ENCODE measurements around the gene CFAP161.

CFAP161 gene

GRCh38 chr15:81146006-81146405 is 11.9 kb downstream of the CFAP161 start:
- Histone ChIP-seq H3K4me1 (ENCODE audit: control insufficient read depth, low read length) (no peaks in the 10 kb centered on the region), H3K4me3 (ENCODE audit: low read length) (no peak overlapping the region), H3K4me2 (ENCODE audit: low read length) (no peak overlapping the region), H3K9me2 (replicated peaks; ENCODE audit: control insufficient read depth, low read length) (no peaks in the 10 kb centered on the region), H3K9me3 (ENCODE audit: control insufficient read depth, insufficient read depth, low read length) (no peaks in the 10 kb centered on the region), H3F3A (ENCODE audit: control insufficient read depth, insufficient read depth) (no peaks in the 10 kb centered on the region), H4K20me1 (ENCODE audit: control insufficient read depth, insufficient read depth, low read depth, low read length) (no peaks in the 10 kb centered on the region), H3K79me2 (ENCODE audit: control insufficient read depth, low read length) (no peaks in the 10 kb centered on the region), H3K27ac (ENCODE audit: low read depth, low read length) (no peak overlapping the region), H3K27me3 (ENCODE audit: control insufficient read depth, low read length) (peaks cover 13% of the 10 kb centered on the region), H3K36me3 (ENCODE audit: control insufficient read depth, low read length) (no peaks in the 10 kb centered on the region)
- TF ChIP-seq EZH2phosphoT487 (IDR thresholded peaks at IDR 0.05; ENCODE audit: borderline replicate concordance, low read length) (no peak), CTCF (IDR thresholded peaks at IDR 0.05; ENCODE audit: low read depth, low read length, poor library complexity, severe bottlenecking) (no peak)

- Histone ChIP-seq H3F3A (ENCODE audit: control insufficient read depth, insufficient read depth) (no peaks in the 10 kb centered on the region), H4K20me1 (ENCODE audit: control insufficient read depth, insufficient read depth, low read depth, low read length) (no peaks in the 10 kb centered on the region), H3K4me2 (ENCODE audit: low read length) (no peak overlapping the region), H3K27me3 (ENCODE audit: control insufficient read depth, low read length) (peaks cover 13% of the 10 kb centered on the region), H3K9me3 (ENCODE audit: control insufficient read depth, insufficient read depth, low read length) (no peaks in the 10 kb centered on the region), H3K36me3 (ENCODE audit: control insufficient read depth, low read length) (no peaks in the 10 kb centered on the region), H3K9me2 (replicated peaks; ENCODE audit: control insufficient read depth, low read length) (no peaks in the 10 kb centered on the region), H3K27ac (ENCODE audit: low read depth, low read length) (no peak overlapping the region), H3K4me1 (ENCODE audit: control insufficient read depth, low read length) (no peaks in the 10 kb centered on the region), H3K79me2 (ENCODE audit: control insufficient read depth, low read length) (no peaks in the 10 kb centered on the region), H3K4me3 (ENCODE audit: low read length) (no peak overlapping the region)
- TF ChIP-seq EZH2phosphoT487 (IDR thresholded peaks at IDR 0.05; ENCODE audit: borderline replicate concordance, low read length) (no peak), CTCF (IDR thresholded peaks at IDR 0.05; ENCODE audit: low read depth, low read length, poor library complexity, severe bottlenecking) (no peak)
Observed at GRCh38 chr15:81146466-81146865, 12.4 kb downstream of the CFAP161 start.

- H3K36me3 ChIP-seq (ENCODE audit: control insufficient read depth, low read length), result no peaks in the 10 kb centered on the region
- no peak overlapping the region for H3K4me2 ChIP-seq (ENCODE audit: low read length)
- no peak for TF ChIP-seq CTCF (IDR thresholded peaks at IDR 0.05; ENCODE audit: low read depth, low read length, poor library complexity, severe bottlenecking)
- no peak for TF ChIP-seq EZH2phosphoT487 (IDR thresholded peaks at IDR 0.05; ENCODE audit: borderline replicate concordance, low read length)
- no peaks in the 10 kb centered on the region for H3K9me2 ChIP-seq (replicated peaks; ENCODE audit: control insufficient read depth, low read length)
- H3K4me1 ChIP-seq (ENCODE audit: control insufficient read depth, low read length), result no peaks in the 10 kb centered on the region
- peaks cover 4% of the 10 kb centered on the region for H3K27me3 ChIP-seq (ENCODE audit: control insufficient read depth, low read length)
- H3K4me3 ChIP-seq (ENCODE audit: low read length), result no peak overlapping the region
- no peaks in the 10 kb centered on the region for H4K20me1 ChIP-seq (ENCODE audit: control insufficient read depth, insufficient read depth, low read depth, low read length)
- no peaks in the 10 kb centered on the region for H3F3A ChIP-seq (ENCODE audit: control insufficient read depth, insufficient read depth)
- no peaks in the 10 kb centered on the region for H3K9me3 ChIP-seq (ENCODE audit: control insufficient read depth, insufficient read depth, low read length)
- H3K27ac ChIP-seq (ENCODE audit: low read depth, low read length), result no peak overlapping the region
- no peaks in the 10 kb centered on the region for H3K79me2 ChIP-seq (ENCODE audit: control insufficient read depth, low read length)
Observed at GRCh38 chr15:81151389-81151788, 17.3 kb downstream of the CFAP161 start.

GRCh38 chr15:81152339-81152738 is 18.3 kb downstream of the CFAP161 start:
- Histone ChIP-seq H3K4me2 (ENCODE audit: low read length) (no peak overlapping the region), H3K27me3 (ENCODE audit: control insufficient read depth, low read length) (peaks cover 6% of the 10 kb centered on the region), H3F3A (ENCODE audit: control insufficient read depth, insufficient read depth) (no peaks in the 10 kb centered on the region), H3K9me2 (replicated peaks; ENCODE audit: control insufficient read depth, low read length) (no peaks in the 10 kb centered on the region), H3K79me2 (ENCODE audit: control insufficient read depth, low read length) (no peaks in the 10 kb centered on the region), H4K20me1 (ENCODE audit: control insufficient read depth, insufficient read depth, low read depth, low read length) (no peaks in the 10 kb centered on the region), H3K9me3 (ENCODE audit: control insufficient read depth, insufficient read depth, low read length) (no peaks in the 10 kb centered on the region), H3K4me3 (ENCODE audit: low read length) (no peak overlapping the region), H3K4me1 (ENCODE audit: control insufficient read depth, low read length) (no peaks in the 10 kb centered on the region), H3K27ac (ENCODE audit: low read depth, low read length) (no peak overlapping the region), H3K36me3 (ENCODE audit: control insufficient read depth, low read length) (no peaks in the 10 kb centered on the region)
- peak; percentile 27 for TF ChIP-seq CTCF (IDR thresholded peaks at IDR 0.05; ENCODE audit: low read depth, low read length, poor library complexity, severe bottlenecking)
- TF ChIP-seq EZH2phosphoT487 (IDR thresholded peaks at IDR 0.05; ENCODE audit: borderline replicate concordance, low read length), result no peak
